GM21529 (cell line): ENCODE data around the gene RIMS4.
"Not testable (repeated sequence)": the region's sequence is repeated elsewhere in the genome, so short reads cannot be mapped to it uniquely, and the experiment has no call there.

Experiments used
- ATAC-seq: cut with Tn5 transposase; IDR thresholded peaks from one replicate; pipeline ENCODE4 v1.9.1; 2021; ENCODE audit not compliant: unreplicated experiment

The RIMS4 gene

DNA sequence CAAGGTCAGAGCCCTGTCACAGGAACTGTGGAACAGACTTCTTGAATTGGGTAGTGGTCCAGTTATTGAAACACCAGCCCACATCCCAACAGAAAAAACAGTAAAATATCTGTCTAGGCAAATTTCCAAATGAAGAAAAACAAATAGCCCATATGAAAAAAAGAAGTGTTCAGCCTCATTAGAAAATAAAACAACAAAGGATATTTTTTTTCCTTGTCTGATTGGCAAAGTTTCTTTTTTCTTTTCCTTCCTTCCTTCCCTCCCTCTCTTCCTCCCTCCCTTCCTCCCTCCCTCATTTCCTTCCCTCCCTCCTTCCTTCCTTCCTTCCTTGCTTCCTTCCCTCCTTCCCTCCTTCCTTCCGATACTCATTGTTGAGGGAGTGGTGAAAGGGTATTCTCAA, 20.6 kb upstream of the RIMS4 start:
- ATAC-seq: no peak

- no peak for ATAC-seq
Observed at GRCh38 chr20:44830523-44830922, 20.2 kb upstream of the RIMS4 start.

- ATAC-seq: no peak
Observed at GRCh38 chr20:44829688-44830087, 19.3 kb upstream of the RIMS4 start.

- no peak for ATAC-seq
Observed at GRCh38 chr20:44828640-44829039, 18.3 kb upstream of the RIMS4 start.

GRCh38 chr20:44827401-44827800, 17.1 kb upstream of the RIMS4 start:
- no peak for ATAC-seq

DNA sequence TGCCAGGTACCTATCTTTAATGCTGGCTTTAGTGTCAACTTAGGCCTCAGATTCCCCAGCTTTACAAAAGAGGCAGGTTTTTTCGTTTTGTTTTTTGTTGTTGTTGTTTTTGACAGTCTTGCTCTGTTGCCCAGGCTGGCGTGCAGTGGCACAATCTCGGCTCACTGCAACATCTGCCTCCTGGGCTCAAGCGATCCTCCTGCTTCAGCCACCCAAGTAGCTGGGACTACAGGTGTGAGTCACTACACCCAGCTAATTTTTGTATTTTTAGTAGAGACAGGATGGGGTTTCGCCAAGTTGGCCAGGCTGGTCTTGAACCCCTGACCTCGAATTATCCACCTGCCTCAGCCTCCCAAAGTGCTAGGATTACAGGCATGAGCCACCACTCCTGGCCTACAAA, 11.2 kb upstream of the RIMS4 start:
- ATAC-seq: not testable (repeated sequence)

DNA sequence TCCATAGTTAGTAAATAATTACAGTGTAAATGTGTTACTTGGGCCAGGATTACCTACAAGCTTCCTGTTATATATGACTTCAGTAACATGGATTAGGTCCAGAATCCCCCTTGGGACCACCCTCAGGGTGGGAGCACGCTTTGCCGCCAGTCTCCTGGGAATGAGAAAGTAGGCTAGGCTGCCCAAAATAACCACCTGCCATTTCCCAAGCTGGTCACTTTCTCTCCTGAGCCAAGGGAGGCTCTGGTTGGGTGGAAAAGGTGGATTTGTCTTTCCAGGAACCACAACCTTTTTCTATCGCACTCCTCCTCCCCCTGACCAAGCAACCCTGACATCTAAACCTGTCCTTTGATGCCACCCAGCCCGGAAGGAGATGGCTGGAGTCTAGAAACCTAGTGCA, 9.6 kb upstream of the RIMS4 start:
- no peak for ATAC-seq

DNA sequence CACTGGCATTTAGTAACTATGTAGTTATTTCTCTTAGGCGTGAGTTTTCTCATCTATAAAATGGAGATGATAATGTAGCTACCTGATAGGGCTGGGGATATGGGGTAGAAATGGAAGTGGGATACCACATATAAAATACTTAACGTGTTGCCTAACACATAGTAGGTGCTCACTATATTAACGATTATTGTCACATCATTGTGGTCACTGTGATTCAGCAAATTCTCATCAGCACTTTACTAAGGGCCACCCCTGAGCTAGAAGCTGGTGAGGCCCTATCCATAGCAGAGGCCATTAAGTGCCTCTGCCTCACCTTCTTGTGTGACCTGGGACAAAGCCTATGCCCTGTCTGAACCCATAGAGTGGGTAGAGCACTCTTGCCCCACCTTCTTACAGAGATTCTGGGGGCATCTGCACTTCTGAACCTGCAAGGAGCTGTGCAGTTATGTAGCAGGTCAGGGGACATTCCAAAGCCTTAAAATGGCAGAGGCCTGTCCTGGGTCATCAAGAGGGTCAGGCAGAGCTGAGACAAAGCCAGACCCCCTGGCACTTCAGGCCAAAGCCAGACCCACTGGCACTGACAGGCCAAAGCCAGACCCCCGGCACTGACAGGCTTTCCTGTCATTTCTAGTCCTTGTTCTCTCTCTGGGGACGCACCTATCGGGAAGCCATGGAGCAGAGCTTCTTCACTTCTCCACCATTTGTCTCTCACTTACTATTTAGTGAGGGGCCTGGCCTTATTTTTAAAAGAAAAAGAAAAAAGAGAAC, 7.0 kb upstream of the RIMS4 start:
- ATAC-seq: no peak

GRCh38 chr20:44814937-44815336, 4.6 kb upstream of the RIMS4 start:
- no peak for ATAC-seq

- no peak for ATAC-seq
Observed at GRCh38 chr20:44811150-44811685, 872 bp upstream of the RIMS4 start.

GRCh38 chr20:44810061-44810390, 320 bp downstream of the RIMS4 start:
- no peak for ATAC-seq

- ATAC-seq: no peak
Observed at GRCh38 chr20:44809380-44810060, 826 bp downstream of the RIMS4 start.

DNA sequence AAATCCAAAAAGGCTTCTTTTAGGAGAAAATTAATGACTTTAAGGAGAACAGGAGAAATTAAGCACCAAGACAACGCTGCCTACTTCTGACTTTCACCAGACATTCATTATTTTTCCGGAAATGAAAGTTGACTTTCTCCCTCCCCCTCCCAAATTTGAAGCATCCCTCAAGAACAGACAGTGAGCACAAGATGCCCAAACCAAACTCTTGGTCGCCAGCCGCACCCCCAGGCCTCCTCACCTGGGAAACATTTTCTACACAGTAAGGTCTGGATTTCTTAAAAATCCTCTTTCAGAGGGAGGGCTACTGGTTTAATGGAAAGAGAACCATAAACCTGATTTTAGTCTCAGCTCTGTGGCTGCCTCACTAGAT, 2.7 kb downstream of the RIMS4 start:
- no peak for ATAC-seq

GRCh38 chr20:44807051-44807683, 3.2 kb downstream of the RIMS4 start:
- no peak for ATAC-seq

- no peak for ATAC-seq
Observed at GRCh38 chr20:44805979-44806620, 4.2 kb downstream of the RIMS4 start.

- ATAC-seq: no peak
Observed at GRCh38 chr20:44805335-44805978, 4.9 kb downstream of the RIMS4 start.

GRCh38 chr20:44803383-44803941, 6.9 kb downstream of the RIMS4 start:
- ATAC-seq: no peak

- ATAC-seq: no peak
Observed at GRCh38 chr20:44802702-44803101, 7.6 kb downstream of the RIMS4 start.

- no peak for ATAC-seq
Observed at GRCh38 chr20:44800391-44801046, 9.8 kb downstream of the RIMS4 start.

DNA sequence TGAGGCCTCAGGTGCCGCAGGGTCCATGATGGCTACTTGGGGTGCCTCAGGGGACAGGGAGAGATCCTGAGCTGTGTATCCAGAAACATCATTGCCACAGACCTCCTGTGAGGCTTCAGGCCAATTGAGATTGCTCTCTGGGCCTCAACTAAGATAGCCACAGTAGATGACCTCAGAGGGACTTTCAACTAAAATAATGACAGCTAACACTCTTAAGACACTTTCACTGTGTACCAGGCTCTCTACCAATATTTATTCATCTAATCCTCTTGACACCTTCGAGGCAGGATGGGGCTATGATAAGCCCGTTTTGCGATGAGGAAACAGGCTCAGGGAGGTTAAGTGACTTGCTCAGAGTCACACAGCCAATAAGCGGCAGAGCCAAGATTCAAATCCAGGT, 10.7 kb downstream of the RIMS4 start:
- no peak for ATAC-seq
